ENCODE data around the gene WBP2.
"Not testable (repeated sequence)": the region's sequence is repeated elsewhere in the genome, so short reads cannot be mapped to it uniquely, and the experiment has no call there.

WBP2 gene

DNA sequence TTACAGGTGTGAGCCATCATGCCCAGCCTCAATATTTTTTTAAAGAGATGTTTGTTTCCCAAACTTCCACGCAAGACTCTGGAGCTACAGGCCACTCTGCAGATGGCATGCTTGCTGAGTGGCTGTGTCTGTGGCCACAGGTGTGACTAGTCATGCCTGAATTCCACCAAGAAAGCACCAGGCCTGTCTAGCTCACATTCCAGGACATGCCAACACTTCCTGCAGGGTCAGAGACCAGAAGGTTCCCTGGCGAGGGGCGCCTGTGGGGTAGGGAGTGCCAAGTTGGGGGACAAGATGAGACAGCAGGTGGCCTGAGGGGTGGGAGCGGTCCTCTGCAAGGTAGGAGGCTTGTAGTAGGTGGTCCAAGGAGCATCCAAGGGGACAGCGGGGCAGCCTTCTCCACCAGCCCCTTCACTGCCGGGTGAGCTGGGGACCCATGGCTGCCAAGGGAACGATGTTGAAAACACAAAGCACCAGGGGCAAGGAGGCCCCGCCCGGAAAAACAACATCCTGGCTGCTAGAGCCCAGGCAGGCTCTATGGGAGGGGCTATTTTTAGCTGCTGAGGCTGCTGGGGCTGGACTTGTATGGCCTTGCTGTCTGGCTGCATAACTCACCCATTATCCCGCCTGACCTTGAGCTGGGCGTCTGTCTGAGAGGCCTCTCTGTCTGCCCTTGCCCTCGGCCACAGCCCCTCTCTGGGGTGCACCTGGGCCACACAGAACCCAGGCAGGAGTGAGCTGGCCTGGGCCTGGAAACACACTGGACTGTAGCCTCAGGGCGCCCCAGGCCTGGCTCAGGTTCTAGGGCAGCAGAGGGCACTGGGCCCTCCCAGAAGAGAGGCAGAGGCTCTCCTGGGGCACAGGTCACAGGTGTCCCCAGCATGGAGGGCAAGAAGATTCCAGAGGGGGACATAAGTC lies 17.6 kb upstream of the WBP2 start:
- TF ChIP-seq, protein P1, sequence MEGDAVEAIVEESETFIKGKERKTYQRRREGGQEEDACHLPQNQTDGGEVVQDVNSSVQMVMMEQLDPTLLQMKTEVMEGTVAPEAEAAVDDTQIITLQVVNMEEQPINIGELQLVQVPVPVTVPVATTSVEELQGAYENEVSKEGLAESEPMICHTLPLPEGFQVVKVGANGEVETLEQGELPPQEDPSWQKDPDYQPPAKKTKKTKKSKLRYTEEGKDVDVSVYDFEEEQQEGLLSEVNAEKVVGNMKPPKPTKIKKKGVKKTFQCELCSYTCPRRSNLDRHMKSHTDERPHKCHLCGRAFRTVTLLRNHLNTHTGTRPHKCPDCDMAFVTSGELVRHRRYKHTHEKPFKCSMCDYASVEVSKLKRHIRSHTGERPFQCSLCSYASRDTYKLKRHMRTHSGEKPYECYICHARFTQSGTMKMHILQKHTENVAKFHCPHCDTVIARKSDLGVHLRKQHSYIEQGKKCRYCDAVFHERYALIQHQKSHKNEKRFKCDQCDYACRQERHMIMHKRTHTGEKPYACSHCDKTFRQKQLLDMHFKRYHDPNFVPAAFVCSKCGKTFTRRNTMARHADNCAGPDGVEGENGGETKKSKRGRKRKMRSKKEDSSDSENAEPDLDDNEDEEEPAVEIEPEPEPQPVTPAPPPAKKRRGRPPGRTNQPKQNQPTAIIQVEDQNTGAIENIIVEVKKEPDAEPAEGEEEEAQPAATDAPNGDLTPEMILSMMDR (IDR thresholded peaks at IDR 0.05; ENCODE audit: insufficient read depth, low read depth, low read length, missing control alignments): no peak
- DNase-seq (ENCODE audit: low read depth): no peak
- no peak overlapping the region for H3K4me3 ChIP-seq (ENCODE audit: low read depth, low read length)

- not testable (repeated sequence) for DNase-seq (ENCODE audit: low read depth); H3K4me3 ChIP-seq (ENCODE audit: low read depth, low read length)
Measured at GRCh38 chr17:75870228-75870627, 15.1 kb upstream of the WBP2 start.

- TF ChIP-seq, protein P1 (IDR thresholded peaks at IDR 0.05; ENCODE audit: insufficient read depth, low read depth, low read length, missing control alignments): no peak
- no peak overlapping the region for H3K4me3 ChIP-seq (ENCODE audit: low read depth, low read length)
- DNase-seq (ENCODE audit: low read depth): no peak
Measured at GRCh38 chr17:75869282-75870141, 14.4 kb upstream of the WBP2 start.

- H3K4me3 ChIP-seq (ENCODE audit: low read depth, low read length); DNase-seq (ENCODE audit: low read depth): not testable (repeated sequence)
Measured at GRCh38 chr17:75868730-75869281, 13.7 kb upstream of the WBP2 start.

DNA sequence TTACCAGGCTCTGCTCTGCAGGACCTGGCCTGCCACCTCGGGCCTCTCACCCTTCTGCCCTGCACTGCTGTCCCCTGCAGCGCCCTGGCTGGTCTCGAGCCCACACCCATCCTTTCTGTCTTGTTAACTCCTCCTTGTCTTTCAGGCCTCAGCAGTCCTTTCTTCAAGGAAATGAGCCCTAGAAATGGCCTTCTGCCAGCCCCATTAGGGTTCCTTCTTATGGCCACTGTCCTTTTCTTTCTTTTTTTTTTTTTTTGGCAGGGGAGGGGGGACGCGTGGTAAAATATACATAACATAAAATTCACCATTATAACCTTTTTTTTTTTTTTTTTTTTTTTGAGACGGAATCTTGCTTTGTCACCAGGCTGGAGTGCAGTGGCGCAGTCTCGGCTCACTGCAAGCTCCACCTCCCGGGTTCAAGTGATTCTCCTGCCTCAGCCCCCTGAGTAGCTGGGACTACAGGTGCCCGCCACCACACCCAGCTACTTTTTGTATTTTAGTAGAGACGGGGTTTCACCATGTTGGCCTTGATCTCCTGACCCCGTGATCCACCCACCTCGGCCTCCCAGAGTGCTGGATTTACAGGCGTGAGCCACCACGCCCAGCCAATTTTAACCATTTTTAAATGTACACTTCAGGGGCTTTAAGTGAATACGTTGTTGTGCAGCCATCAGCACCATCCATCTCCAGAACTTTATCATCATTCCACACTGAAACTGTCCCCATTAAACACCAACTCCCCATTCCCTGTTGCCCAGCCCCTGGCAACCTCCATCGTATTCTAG lies 10.5 kb upstream of the WBP2 start:
- not testable (repeated sequence) for DNase-seq (ENCODE audit: low read depth); H3K4me3 ChIP-seq (ENCODE audit: low read depth, low read length)

DNA sequence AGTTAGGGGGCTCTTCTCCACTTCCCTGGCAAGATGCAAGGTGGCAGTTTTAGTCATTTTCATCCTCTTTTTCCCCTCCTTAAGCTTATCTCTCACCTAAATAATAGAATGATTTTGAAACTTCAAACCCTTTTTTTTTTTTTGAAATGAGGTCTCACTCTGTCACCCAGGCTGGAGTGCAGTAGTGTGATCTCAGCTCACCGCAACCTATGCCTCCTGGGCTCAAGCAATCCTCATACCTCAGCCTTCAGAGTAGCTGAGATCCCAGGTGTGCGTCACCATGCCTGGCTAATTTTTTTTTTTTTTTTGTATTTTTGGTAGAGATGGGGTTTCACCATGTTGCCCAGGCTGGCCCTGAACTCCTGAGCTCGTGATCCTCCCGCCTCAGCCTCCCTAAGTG lies 9.8 kb upstream of the WBP2 start:
- not testable (repeated sequence) for DNase-seq (ENCODE audit: low read depth); H3K4me3 ChIP-seq (ENCODE audit: low read depth, low read length)

DNA sequence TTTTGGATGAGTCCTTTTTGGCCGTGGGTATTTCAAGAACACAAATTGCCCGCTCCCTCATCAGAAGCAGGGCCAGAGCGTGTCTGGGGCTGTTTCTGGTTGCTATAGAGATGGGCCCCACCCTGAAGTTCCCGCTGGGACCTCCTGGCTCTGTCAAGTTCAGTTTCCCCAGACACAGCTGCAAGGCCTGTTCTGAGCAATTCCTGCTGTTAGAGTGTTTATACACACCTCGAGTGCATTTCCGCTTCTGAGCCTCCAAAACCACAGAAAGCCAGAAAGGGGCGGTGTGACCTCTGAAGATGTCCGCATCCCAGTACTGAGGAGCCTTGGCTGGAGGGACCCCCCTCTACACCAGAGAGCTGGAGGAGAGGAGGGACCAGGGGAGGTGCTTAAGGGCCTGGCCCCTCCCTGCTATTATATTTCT lies 9.3 kb upstream of the WBP2 start:
- DNase-seq (ENCODE audit: low read depth): peak; percentile 94
- TF ChIP-seq, protein P1 (IDR thresholded peaks at IDR 0.05; ENCODE audit: insufficient read depth, low read depth, low read length, missing control alignments): no peak
- H3K4me3 ChIP-seq (ENCODE audit: low read depth, low read length): no peak overlapping the region

- H3K4me3 ChIP-seq (ENCODE audit: low read depth, low read length): no peak overlapping the region
- TF ChIP-seq, protein P1 (IDR thresholded peaks at IDR 0.05; ENCODE audit: insufficient read depth, low read depth, low read length, missing control alignments): no peak
- no peak for DNase-seq (ENCODE audit: low read depth)
Measured at GRCh38 chr17:75861927-75862317, 6.8 kb upstream of the WBP2 start.

DNA sequence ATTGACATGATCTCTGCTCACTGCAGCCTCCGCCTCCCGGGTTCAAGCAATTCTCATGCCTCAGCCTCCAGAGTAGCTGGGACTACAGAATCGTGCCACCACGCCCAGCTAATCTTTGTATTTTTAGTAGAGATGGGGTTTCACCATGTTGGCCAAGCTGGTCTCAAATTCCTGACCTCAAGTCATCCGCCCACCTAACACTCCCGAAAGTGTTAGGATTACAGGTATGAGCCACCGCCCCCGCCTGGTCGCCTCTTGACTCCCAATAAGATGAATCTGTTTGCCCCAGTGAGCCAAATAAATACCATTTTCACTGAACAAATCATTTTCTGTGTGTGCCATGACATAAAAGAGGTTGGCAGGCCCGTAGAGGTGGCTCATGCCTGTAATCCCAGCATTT lies 4.2 kb upstream of the WBP2 start:
- H3K4me3 ChIP-seq (ENCODE audit: low read depth, low read length); DNase-seq (ENCODE audit: low read depth): not testable (repeated sequence)
